Kidney epithelial cell (primary cell): ENCODE measurements around the gene ZNF319. TPM values are rescaled to one million over a fixed set of nuclear protein-coding genes. Genes with fewer than 3 reads are reported as not detected.
"Not testable (repeated sequence)": the region's sequence is repeated elsewhere in the genome, so short reads cannot be mapped to it uniquely, and the experiment has no call there.

Experiments used
- DNase-seq: peaks from one replicate; pipeline ENCODE4 v3.0.0-alpha.2; 2010; ENCODE audit warnings: low read depth
- H3K27me3 ChIP-seq: 2 replicates; pipeline ENCODE4 v1.6.0; 2011; ENCODE audit warnings: low read length; ENCODE audit not compliant: control insufficient read depth, insufficient read depth
- H3K36me3 ChIP-seq: 2 replicates; pipeline ENCODE4 v1.5.1; 2011; ENCODE audit warnings: low read length; ENCODE audit not compliant: control insufficient read depth, insufficient read depth
- H3K4me3 ChIP-seq: 2 replicates; pipeline ENCODE4 v1.5.1; 2011; ENCODE audit warnings: low read depth, mild to moderate bottlenecking, control low read depth, low read length
- total RNA-seq: library from RNA; depleted of rRNA; stranded (reverse); fragments of >200 nt; gene quantifications from 2 replicates; pipeline ENCODE4 v1.2.3, GENCODE V29; 2015
- TF ChIP-seq, protein P1 (sequence below): IDR thresholded peaks from 2 replicates; pipeline ENCODE4 v1.5.1; 2011; ENCODE audit warnings: mild to moderate bottlenecking, moderate library complexity, low read length, control low read depth, inconsistent platforms; ENCODE audit not compliant: insufficient read depth, poor library complexity, severe bottlenecking

Gene ZNF319
- total RNA-seq, 1 donor from 2014 or later: 11.9 TPM

DNA sequence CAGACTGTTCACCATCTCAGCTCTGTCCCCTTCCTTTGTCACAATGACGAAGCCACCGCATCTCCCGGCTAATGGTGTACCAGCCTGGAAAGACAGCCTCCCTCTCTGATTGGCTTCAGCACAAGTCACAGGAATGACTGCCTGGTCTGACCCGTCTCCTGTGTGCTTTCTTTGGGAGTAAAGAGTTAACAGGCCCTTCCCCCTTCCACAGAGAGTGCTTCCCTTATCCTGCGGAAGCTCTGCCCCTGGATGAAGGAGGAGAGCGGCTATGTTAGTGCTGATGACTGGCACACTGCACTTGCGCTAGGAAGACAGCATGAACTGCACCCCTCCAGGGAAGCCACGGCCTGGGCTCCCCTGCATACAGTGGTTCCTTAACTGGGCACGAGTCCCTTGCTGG lies 12.0 kb upstream of the ZNF319 start:
- Histone ChIP-seq H3K36me3 (peaks cover 2% of the 10 kb centered on the region), H3K4me3 (no peak overlapping the region), H3K27me3 (no peaks in the 10 kb centered on the region)
- TF ChIP-seq, protein P1, sequence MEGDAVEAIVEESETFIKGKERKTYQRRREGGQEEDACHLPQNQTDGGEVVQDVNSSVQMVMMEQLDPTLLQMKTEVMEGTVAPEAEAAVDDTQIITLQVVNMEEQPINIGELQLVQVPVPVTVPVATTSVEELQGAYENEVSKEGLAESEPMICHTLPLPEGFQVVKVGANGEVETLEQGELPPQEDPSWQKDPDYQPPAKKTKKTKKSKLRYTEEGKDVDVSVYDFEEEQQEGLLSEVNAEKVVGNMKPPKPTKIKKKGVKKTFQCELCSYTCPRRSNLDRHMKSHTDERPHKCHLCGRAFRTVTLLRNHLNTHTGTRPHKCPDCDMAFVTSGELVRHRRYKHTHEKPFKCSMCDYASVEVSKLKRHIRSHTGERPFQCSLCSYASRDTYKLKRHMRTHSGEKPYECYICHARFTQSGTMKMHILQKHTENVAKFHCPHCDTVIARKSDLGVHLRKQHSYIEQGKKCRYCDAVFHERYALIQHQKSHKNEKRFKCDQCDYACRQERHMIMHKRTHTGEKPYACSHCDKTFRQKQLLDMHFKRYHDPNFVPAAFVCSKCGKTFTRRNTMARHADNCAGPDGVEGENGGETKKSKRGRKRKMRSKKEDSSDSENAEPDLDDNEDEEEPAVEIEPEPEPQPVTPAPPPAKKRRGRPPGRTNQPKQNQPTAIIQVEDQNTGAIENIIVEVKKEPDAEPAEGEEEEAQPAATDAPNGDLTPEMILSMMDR: no peak
- DNase-seq: no peak

DNA sequence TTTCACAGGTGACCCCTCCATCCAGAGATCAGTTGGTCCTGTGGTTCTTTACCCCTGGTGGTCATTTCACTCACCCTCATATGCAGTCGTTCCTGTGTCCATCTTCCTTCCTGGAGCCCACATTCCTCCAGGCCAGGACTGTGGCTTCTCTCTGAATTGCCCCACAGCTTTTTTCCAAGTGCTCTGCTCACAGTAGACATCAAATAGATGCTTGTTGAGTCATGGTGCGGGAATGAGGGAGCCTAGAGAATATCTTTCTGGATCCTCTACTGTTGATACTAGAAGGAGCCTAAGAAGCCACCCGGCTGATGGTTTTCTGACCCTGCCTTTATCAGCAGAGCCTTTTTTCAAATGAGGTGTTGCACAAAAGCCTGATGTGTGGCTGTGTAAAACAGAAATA lies 11.2 kb upstream of the ZNF319 start:
- TF ChIP-seq, protein P1: no peak
- H3K4me3 ChIP-seq: no peak overlapping the region
- H3K36me3 ChIP-seq: peaks cover 2% of the 10 kb centered on the region
- no peak for DNase-seq
- H3K27me3 ChIP-seq: no peaks in the 10 kb centered on the region

- TF ChIP-seq, protein P1: no peak
- no peaks in the 10 kb centered on the region for H3K27me3 ChIP-seq
- H3K36me3 ChIP-seq: peaks cover 2% of the 10 kb centered on the region
- H3K4me3 ChIP-seq: no peak overlapping the region
- no peak for DNase-seq
These were observed 10.4 kb upstream of the ZNF319 start for GRCh38 chr16:58010886-58011285.

- TF ChIP-seq, protein P1: no peak
- peaks cover 2% of the 10 kb centered on the region for H3K36me3 ChIP-seq
- H3K27me3 ChIP-seq: no peaks in the 10 kb centered on the region
- DNase-seq: no peak
- H3K4me3 ChIP-seq: no peak overlapping the region
These were observed 9.5 kb upstream of the ZNF319 start for GRCh38 chr16:58009856-58010416.

- not testable (repeated sequence) for H3K27me3 ChIP-seq, H3K4me3 ChIP-seq, H3K36me3 ChIP-seq, DNase-seq
These were observed 4.3 kb upstream of the ZNF319 start for GRCh38 chr16:58004736-58005135.

DNA sequence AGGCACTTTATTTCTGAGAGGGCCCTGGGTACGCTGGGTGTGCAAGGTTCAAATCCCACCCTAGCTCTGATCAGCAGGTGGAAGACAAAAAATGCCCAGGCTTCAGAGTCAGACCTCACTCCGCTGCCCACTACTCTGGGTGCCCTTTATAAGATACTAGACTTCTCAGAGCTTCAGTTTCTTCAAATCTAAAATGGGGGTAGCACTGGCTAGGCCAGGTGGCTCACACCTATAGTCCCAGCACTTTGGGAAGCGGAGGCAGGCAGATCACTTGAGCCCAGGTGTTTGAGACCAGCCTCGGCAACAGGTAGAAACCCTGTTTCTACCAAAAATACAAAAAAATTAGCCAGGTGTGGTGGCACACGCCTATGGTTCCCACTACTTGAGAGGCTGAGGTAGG lies 2.5 kb upstream of the ZNF319 start:
- no peaks in the 10 kb centered on the region for H3K27me3 ChIP-seq
- TF ChIP-seq, protein P1: no peak
- no peak overlapping the region for H3K4me3 ChIP-seq
- H3K36me3 ChIP-seq: peaks cover 1% of the 10 kb centered on the region
- no peak for DNase-seq
